H1 (cell line): ENCODE data around the gene USP12. TPM values are rescaled to one million over a fixed set of nuclear protein-coding genes. Genes with fewer than 3 reads are reported as not detected.

Source experiments
- CTCF ChIA-PET: fragments of 300-600 bp; sonication (Branson Sonifier 250); formaldehyde crosslinking; loops from one replicate; lab custom pipeline; 2021; ENCODE audit not compliant: partially characterized antibody; lab: Charles Lee
- POLR2A ChIA-PET: fragments of 300-600 bp; sonication (Branson Sonifier 250); formaldehyde crosslinking; loops from one replicate; lab custom pipeline; 2021; ENCODE audit warnings: inconsistent platforms; ENCODE audit not compliant: partially characterized antibody; lab: Charles Lee
- DNase-seq, 2 experiments: peaks; one replicate each; pipeline versions ENCODE4 v3.0.0 to v3.0.0-alpha.2; 2010 to 2022; ENCODE audit warnings: low spot score in 2 of 2, low read depth in 1 of 2, mixed read lengths in 1 of 2
- FAIRE-seq: peaks from 2 replicates; lab custom pipeline; 2011; peaks lifted over from hg19 to GRCh38; lab: Jason Lieb, UNC
- H2AFZ ChIP-seq: 2 replicates; pipeline ENCODE4 v1.8.1; 2012; ENCODE audit warnings: low read length, inconsistent platforms
- H2AK5ac ChIP-seq: 2 replicates; pipeline ENCODE4 v1.6.1; 2013; ENCODE audit warnings: low read depth, low read length
- H2BK120ac ChIP-seq: replicated peaks from 2 replicates; pipeline ENCODE3; 2013; ENCODE audit warnings: low read depth, low read length, inconsistent platforms
- H2BK12ac ChIP-seq: 2 replicates; pipeline ENCODE4 v1.6.1; 2013; ENCODE audit warnings: low read depth, low read length
- H2BK15ac ChIP-seq: 2 replicates; pipeline ENCODE4 v1.6.1; 2013; ENCODE audit warnings: low read length
- H2BK20ac ChIP-seq: 2 replicates; pipeline ENCODE4 v1.6.1; 2013; ENCODE audit warnings: low read length
- H2BK5ac ChIP-seq: 2 replicates; pipeline ENCODE4 v1.6.1; 2013; ENCODE audit warnings: low read depth, low read length
- H3K14ac ChIP-seq: 2 replicates; pipeline ENCODE4 v1.6.1; 2013; ENCODE audit warnings: inconsistent platforms; ENCODE audit not compliant: insufficient read length
- H3K18ac ChIP-seq: 2 replicates; pipeline ENCODE4 v1.6.1; 2013; ENCODE audit warnings: low read length; ENCODE audit errors: extremely low read depth
- H3K23ac ChIP-seq: 2 replicates; pipeline ENCODE4 v1.6.1; 2013; ENCODE audit warnings: inconsistent platforms; ENCODE audit not compliant: insufficient read length
- H3K23me2 ChIP-seq: 2 replicates; pipeline ENCODE4 v1.6.1; 2013; ENCODE audit warnings: low read depth, low read length
- H3K27ac ChIP-seq: 2 replicates; pipeline ENCODE4 v1.6.1; 2011; ENCODE audit warnings: low read depth, low read length, inconsistent platforms
- H3K27me3 ChIP-seq, 4 experiments: replicated peaks in 1 of 4; 1 replicate in 1 of 4; 2 replicates in 3 of 4; pipeline versions ENCODE4 v1.6.1 to v1.8.1; 2011 to 2013; ENCODE audit warnings: low read length in 3 of 4, mild to moderate bottlenecking in 3 of 4, inconsistent platforms in 2 of 4, mixed read lengths in 2 of 4, moderate library complexity in 1 of 4; ENCODE audit not compliant: control insufficient read depth in 3 of 4, insufficient read depth in 3 of 4; ENCODE audit errors: extremely low read depth in 1 of 4
- H3K36me3 ChIP-seq, 4 experiments: 2 replicates each; pipeline versions ENCODE4 v1.6.1 to v1.8.1; 2011 to 2013; ENCODE audit warnings: mild to moderate bottlenecking in 4 of 4, low read length in 3 of 4, moderate library complexity in 2 of 4, control low read depth in 1 of 4, inconsistent platforms in 1 of 4; ENCODE audit not compliant: insufficient read depth in 4 of 4, control insufficient read depth in 2 of 4
- H3K4ac ChIP-seq: replicated peaks from 2 replicates; pipeline ENCODE3; 2013; ENCODE audit warnings: low read length, low read depth, mixed read lengths, inconsistent platforms; ENCODE audit not compliant: insufficient read length
- H3K4me1 ChIP-seq, 4 experiments: replicated peaks in 1 of 4; 1 replicate in 1 of 4; 2 replicates in 3 of 4; pipeline versions ENCODE4 v1.6.1 to v1.8.1; 2011 to 2013; ENCODE audit warnings: low read length in 3 of 4, inconsistent platforms in 2 of 4, mixed read lengths in 1 of 4; ENCODE audit not compliant: insufficient read depth in 4 of 4, control insufficient read depth in 3 of 4
- H3K4me2 ChIP-seq, 2 experiments: 2 replicates each; pipeline versions ENCODE4 v1.6.1 to v1.8.1; 2011 to 2013; ENCODE audit warnings: low read depth in 2 of 2, low read length in 2 of 2, control low read depth in 1 of 2, inconsistent platforms in 1 of 2, mild to moderate bottlenecking in 1 of 2; ENCODE audit not compliant: insufficient read depth in 1 of 2
- H3K4me3 ChIP-seq, 4 experiments: fragments of 200-600, 300-600 bp in 1 of 4; sonication (generic), shearing (Covaris generic), sonication (Bioruptor Twin) in 1 of 4; 2 replicates each; pipeline versions ENCODE4 v1.5.1 to v1.8.1; 2011 to 2016; ENCODE audit warnings: low read length in 4 of 4, low read depth in 3 of 4, control low read depth in 2 of 4, inconsistent platforms in 2 of 4, mild to moderate bottlenecking in 2 of 4, mixed read lengths in 1 of 4, moderate library complexity in 1 of 4; ENCODE audit not compliant: insufficient read depth in 2 of 4; ENCODE audit errors: extremely low read depth in 1 of 4
- H3K56ac ChIP-seq: replicated peaks from 2 replicates; pipeline ENCODE3; 2013; ENCODE audit warnings: low read depth, mild to moderate bottlenecking, mixed read lengths, low read length, inconsistent platforms; ENCODE audit not compliant: insufficient read length
- H3K79me1 ChIP-seq: 2 replicates; pipeline ENCODE4 v1.6.1; 2013; ENCODE audit warnings: low read depth, low read length, control low read depth
- H3K79me2 ChIP-seq, 2 experiments: 2 replicates each; pipeline versions ENCODE4 v1.6.1 to v1.8.1; 2012 to 2013; ENCODE audit warnings: low read length in 2 of 2, mild to moderate bottlenecking in 2 of 2, inconsistent platforms in 1 of 2; ENCODE audit not compliant: insufficient read depth in 2 of 2, control insufficient read depth in 1 of 2
- H3K9ac ChIP-seq, 4 experiments: replicated peaks in 1 of 4; 1 replicate in 1 of 4; 2 replicates in 3 of 4; pipeline versions ENCODE4 v1.6.1 to v1.8.1; 2011 to 2013; ENCODE audit warnings: low read depth in 3 of 4, low read length in 3 of 4, control low read depth in 2 of 4, mild to moderate bottlenecking in 2 of 4, moderate library complexity in 2 of 4, inconsistent platforms in 1 of 4; ENCODE audit errors: extremely low read depth in 1 of 4
- H3K9me3 ChIP-seq, 2 experiments: 2 replicates each; pipeline versions ENCODE4 v1.6.1 to v1.8.1; 2012 to 2013; ENCODE audit warnings: mild to moderate bottlenecking in 2 of 2, moderate library complexity in 2 of 2, control low read depth in 1 of 2, inconsistent platforms in 1 of 2, low read depth in 1 of 2, low read length in 1 of 2, mixed read lengths in 1 of 2; ENCODE audit not compliant: insufficient read depth in 2 of 2
- H4K20me1 ChIP-seq, 2 experiments: replicated peaks in 1 of 2; 2 replicates each; pipeline versions ENCODE3 to v1.8.1; 2011 to 2013; ENCODE audit warnings: inconsistent platforms in 2 of 2, low read length in 2 of 2, mild to moderate bottlenecking in 1 of 2; ENCODE audit not compliant: insufficient read depth in 2 of 2, control insufficient read depth in 1 of 2
- H4K5ac ChIP-seq: 2 replicates; pipeline ENCODE4 v1.6.1; 2013; ENCODE audit warnings: low read length, low read depth, mixed read lengths, inconsistent platforms; ENCODE audit not compliant: insufficient read length
- H4K8ac ChIP-seq: 2 replicates; pipeline ENCODE4 v1.8.0; 2013; ENCODE audit warnings: mild to moderate bottlenecking, moderate library complexity, low read length, inconsistent platforms; ENCODE audit not compliant: insufficient read depth; ENCODE audit errors: extremely low read depth
- H4K91ac ChIP-seq: replicated peaks from 2 replicates; pipeline ENCODE3; 2013; ENCODE audit warnings: low read length, mixed read lengths, inconsistent platforms; ENCODE audit not compliant: insufficient read length
- BRCA1 ChIP-seq: IDR thresholded peaks from 2 replicates; pipeline ENCODE4 v1.6.1; 2012; ENCODE audit warnings: low read depth, low read length, improper control_type of control experiment
- CBX8 ChIP-seq: fragments of 300-800, 300-1000 bp; sonication (generic); IDR thresholded peaks from 2 replicates; pipeline ENCODE4 v1.7.1; 2016; ENCODE audit warnings: low read depth, low read length, borderline replicate concordance
- EZH2 ChIP-seq: fragments of 200-600 bp; sonication (generic); IDR thresholded peaks from 2 replicates; pipeline ENCODE4 v1.7.1; 2012; ENCODE audit warnings: low read depth, mild to moderate bottlenecking, moderate library complexity, low read length, inconsistent platforms; ENCODE audit not compliant: severe bottlenecking
- GABPA ChIP-seq: IDR thresholded peaks from 2 replicates; pipeline ENCODE4 v1.6.1; 2011; ENCODE audit warnings: mild to moderate bottlenecking, low read length, moderate library complexity, borderline replicate concordance; ENCODE audit not compliant: insufficient read depth
- HDAC2 ChIP-seq, 2 experiments: fragments of 300-600 bp in 1 of 2; sonication (generic) in 1 of 2; IDR thresholded peaks; 2 replicates each; pipeline ENCODE4 v1.6.1; 2011 to 2012; ENCODE audit warnings: low read depth in 2 of 2, low read length in 2 of 2, mild to moderate bottlenecking in 2 of 2, moderate library complexity in 2 of 2, borderline replicate concordance in 1 of 2, inconsistent platforms in 1 of 2
- JUN ChIP-seq: IDR thresholded peaks from 2 replicates; pipeline ENCODE4 v1.6.1; 2011; ENCODE audit warnings: low read depth, mild to moderate bottlenecking, improper control_type of control experiment, low read length
- KDM5A ChIP-seq: fragments of 200-600 bp; IDR thresholded peaks from 2 replicates; pipeline ENCODE4 v1.7.1; 2012; ENCODE audit warnings: mild to moderate bottlenecking, low read length, inconsistent platforms, mixed read lengths
- RNF2 ChIP-seq: fragments of 200-900, 300-1000 bp; sonication (generic); IDR thresholded peaks from 2 replicates; pipeline ENCODE4 v1.7.1; 2016; ENCODE audit warnings: borderline replicate concordance, low read depth, mild to moderate bottlenecking, antibody characterized with exemption, low read length; ENCODE audit not compliant: poor library complexity, severe bottlenecking; ENCODE audit errors: missing control alignments
- SP4 ChIP-seq: IDR thresholded peaks from 2 replicates; pipeline ENCODE4 v1.6.1; 2012; ENCODE audit warnings: low read length, inconsistent platforms
- SRF ChIP-seq: IDR thresholded peaks from 2 replicates; pipeline ENCODE4 v1.6.1; 2011; ENCODE audit warnings: mild to moderate bottlenecking, low read depth, low read length, moderate library complexity
- TAF1 ChIP-seq: IDR thresholded peaks from 2 replicates; pipeline ENCODE4 v1.6.1; 2011; ENCODE audit warnings: mild to moderate bottlenecking, low read depth, low read length
- USF2 ChIP-seq: IDR thresholded peaks from 2 replicates; pipeline ENCODE4 v1.6.1; 2011; ENCODE audit warnings: low read length, improper control_type of control experiment
- WGBS, 2 experiments: shearing (Covaris generic) in 1 of 2; methylation state at CpG; one replicate each; pipeline versions ENCODE4 v1.1.6 to v1.1.7; 2013 to 2015; ENCODE audit warnings: low lambda C conversion rate in 2 of 2, mixed read lengths in 2 of 2, inconsistent platforms in 1 of 2, low coverage in 1 of 2, missing lambda C conversion rate in 1 of 2; ENCODE audit not compliant: insufficient replicate concordance in 2 of 2, insufficient coverage in 1 of 2, insufficient read length in 1 of 2; ENCODE audit errors: extremely low coverage in 1 of 2, missing lambda C conversion rate in 1 of 2; 5-methylcytosine and 5-hydroxymethylcytosine counted together
- polyA plus RNA-seq, 7 experiments: library from polyadenylated mRNA; depleted of rRNA in 3 of 7; stranded (reverse) in 5 of 7; unstranded in 2 of 7; fragments of >200 nt in 5 of 7; fragments of 200-250 nt in 2 of 7; gene quantifications; 1 replicate in 5 of 7; 2 replicates in 1 of 7; 4 replicates in 1 of 7; pipeline versions ENCODE4 v1.2.1 to v1.2.3, GENCODE V29; 2011 to 2013; ENCODE audit warnings: missing spikeins in 2 of 7, mixed read lengths in 2 of 7
- total RNA-seq: library from RNA; stranded (reverse); fragmentation: NEBNext Ultra II Directional; extraction: Animal tissue kit (Norgen Biotek cat#: 25700); gene quantifications from 2 replicates; pipeline ENCODE4 v1.2.1, GENCODE V29; 2021

The USP12 gene
- total and polyA plus RNA-seq, 2 of the 8 experiments (the other 6 are each of a cell fraction or from before 2014, with no cell fraction given) = 4.0 to 30.0 TPM

- H3K14ac ChIP-seq = no peak overlapping the region
- FAIRE-seq (no peak), DNase-seq (no peak)
- no peak overlapping the region for H2BK5ac ChIP-seq
- H3K9ac ChIP-seq = no peak overlapping the region; a peak in 1 of 7 replicates
- 50% methylated on average over 3 of the region's 3 CpGs; no CpG with 5 or more reads in 1 of the 2 experiments for WGBS, 2 experiments
- no peak overlapping the region for H3K27ac ChIP-seq
- H3K36me3 ChIP-seq = no peaks in the 10 kb centered on the region; a peak in 1 of 8 replicates
- peaks cover 8 to 34% of the 10 kb centered on the region in 2 experiments for H3K79me2 ChIP-seq
- H4K5ac ChIP-seq = no peak overlapping the region
- no peak overlapping the region for H3K56ac ChIP-seq
- ChIA-PET CTCF (interaction anchor here (1.0 to 1.8 kb wide), 5 partner anchors 99 to 226 kb away, joined by 3 to 4 read pairs (median 3); partner anchors contain the start of gene RASL11A), POLR2A (interaction anchor here (0.7 to 1.5 kb wide), 7 partner anchors 13 to 90 kb away, joined by 3 to 8 read pairs (median 3); partner anchors contain the start of gene RPL21)
- no peak overlapping the region for H2BK12ac ChIP-seq
- H3K23ac ChIP-seq = no peak overlapping the region
- no peaks in the 10 kb centered on the region for H3K79me1 ChIP-seq
- H2AFZ ChIP-seq = peak overlapping the region; percentile 47
- H3K27me3 ChIP-seq = no peaks in the 10 kb centered on the region
- peaks cover 0 to 13% of the 10 kb centered on the region in 2 experiments for H4K20me1 ChIP-seq
- no peak overlapping the region for H2BK15ac ChIP-seq
- H4K91ac ChIP-seq = no peak overlapping the region
- peak overlapping the region; percentile 44 to 70; a peak in 3 of 4 replicates for H3K4me2 ChIP-seq
- H3K23me2 ChIP-seq = no peaks in the 10 kb centered on the region
- H3K9me3 ChIP-seq = no peaks in the 10 kb centered on the region
- peak overlapping the region; percentile 57 to 95 (median 63) for H3K4me3 ChIP-seq
- no peak overlapping the region for H3K18ac ChIP-seq
- peaks cover 0 to 10% (median 4%) of the 10 kb centered on the region in 4 experiments; a peak in 3 of 7 replicates for H3K4me1 ChIP-seq
- H2BK120ac ChIP-seq = no peak overlapping the region
- no peak overlapping the region for H2BK20ac ChIP-seq
- no peak overlapping the region for H3K4ac ChIP-seq
- no peak overlapping the region for H4K8ac ChIP-seq
- no peak overlapping the region for H2AK5ac ChIP-seq
- TF ChIP-seq JUN (no peak), SRF (no peak), KDM5A (no peak), HDAC2 (IDR thresholded peaks at IDR 0.05; ENCODE audit: borderline replicate concordance in 1 of 2, low read depth in 2 of 2, low read length in 2 of 2) (no peak), BRCA1 (no peak), CBX8 (no peak), USF2 (no peak), RNF2 (no peak), EZH2 (no peak), TAF1 (no peak), SP4 (no peak), GABPA (no peak)
These were observed 858 bp upstream of the USP12 start for GRCh38 chr13:27172495-27172842.
